GM19193 (cell line): ENCODE results near the gene CHERP.

Experiments used
- POLR2A ChIP-seq: IDR thresholded peaks from 4 replicates; pipeline ENCODE4 v1.6.1; 2011; ENCODE audit not compliant: insufficient read depth, insufficient read length; ENCODE audit errors: extremely low read depth

Gene CHERP

DNA sequence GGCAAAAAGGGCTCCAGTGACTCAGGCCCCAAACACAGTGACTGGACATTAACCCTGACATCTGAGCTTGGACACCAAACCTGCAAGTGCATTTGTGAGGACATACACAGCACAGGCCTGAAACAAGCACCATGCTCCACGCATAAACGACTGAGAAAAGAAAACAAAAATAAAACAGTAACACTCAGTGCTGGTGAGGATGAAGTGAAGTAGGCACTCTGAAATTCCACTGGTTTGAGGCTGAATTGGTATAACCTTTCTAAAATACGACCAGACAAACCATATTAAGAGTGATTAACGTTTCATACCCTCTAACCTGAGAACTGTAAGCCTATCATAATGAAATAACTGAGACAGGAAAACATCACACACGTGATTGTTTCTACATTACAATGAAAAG lies 24.5 kb upstream of the CHERP start:
- no peak for TF ChIP-seq POLR2A

DNA sequence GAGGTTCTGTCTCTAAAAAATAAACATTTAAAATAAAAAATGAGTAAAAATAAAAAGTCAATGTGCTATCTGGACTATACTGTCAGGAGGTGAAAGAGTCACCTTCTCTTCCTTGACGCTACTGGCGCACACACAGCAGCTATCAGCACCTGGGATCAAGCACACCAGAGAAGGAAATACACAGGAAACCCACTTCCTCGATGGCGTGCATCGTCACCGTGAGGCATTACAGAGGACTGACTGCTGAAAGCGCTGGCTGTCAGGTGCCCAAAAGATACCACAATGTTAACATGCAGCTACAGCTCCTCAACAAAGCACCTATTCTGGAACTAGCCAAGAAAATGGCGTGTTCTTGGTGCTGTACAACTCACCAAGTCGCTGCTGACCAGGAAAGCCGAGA lies 23.9 kb upstream of the CHERP start:
- no peak for TF ChIP-seq POLR2A

DNA sequence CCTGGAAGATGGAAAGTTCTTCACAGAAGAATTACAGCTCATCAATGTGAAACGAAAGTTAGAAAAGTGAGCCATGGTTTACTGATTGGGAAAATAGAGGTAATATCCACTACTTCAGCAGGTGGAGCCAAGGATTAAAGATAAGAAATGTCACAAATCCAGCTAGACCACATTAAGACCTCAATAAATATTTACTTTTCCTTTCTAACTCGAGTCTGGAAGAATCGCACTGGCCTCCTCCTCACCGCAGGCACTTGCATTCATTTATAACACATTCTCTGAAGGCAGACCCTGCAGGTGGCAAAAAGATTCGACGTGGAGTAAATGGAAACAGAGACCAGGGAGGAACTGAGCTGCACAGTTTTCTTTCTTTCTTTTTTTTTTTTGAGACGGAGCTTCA lies 22.6 kb upstream of the CHERP start:
- TF ChIP-seq POLR2A, result no peak

DNA sequence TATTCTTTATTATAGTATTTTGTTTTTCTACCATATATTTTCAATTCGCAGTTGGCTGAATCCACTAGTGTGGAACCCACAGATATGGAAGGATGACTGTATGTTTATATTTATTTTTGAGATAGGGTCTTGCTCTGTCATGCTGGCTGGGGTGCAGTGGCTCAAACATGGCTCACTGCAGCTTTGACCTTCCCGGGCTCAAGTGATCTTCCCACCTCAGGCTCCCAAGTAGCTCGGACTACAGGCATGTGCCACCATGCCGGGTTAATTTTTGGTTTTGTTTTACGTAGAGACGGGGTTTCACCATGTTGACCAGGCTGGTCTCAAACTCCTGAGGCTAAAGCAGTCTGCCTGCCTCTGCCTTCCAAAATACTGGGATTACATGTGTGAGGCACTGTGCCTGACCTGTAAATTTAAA lies 20.4 kb upstream of the CHERP start:
- TF ChIP-seq POLR2A, result no peak

DNA sequence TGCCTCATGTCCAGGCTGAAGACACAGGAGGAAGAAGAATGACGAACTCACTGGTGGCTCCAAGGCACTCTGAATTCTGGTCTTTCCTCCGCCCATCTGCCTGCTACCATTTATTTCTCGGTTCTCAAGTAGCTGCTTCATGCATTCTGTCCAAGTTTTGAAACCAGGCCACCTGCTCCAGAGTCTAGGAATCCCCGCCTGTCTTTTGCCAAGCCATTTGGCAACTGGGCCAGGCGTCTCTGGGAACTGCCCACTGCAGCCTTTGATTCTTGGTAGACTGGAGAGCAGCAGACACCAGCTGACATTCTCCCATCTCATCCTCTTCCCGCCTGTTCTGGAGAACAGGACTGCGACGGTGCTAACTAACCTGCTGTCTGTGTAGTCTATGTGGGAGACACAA lies 19.1 kb upstream of the CHERP start:
- no peak for TF ChIP-seq POLR2A

DNA sequence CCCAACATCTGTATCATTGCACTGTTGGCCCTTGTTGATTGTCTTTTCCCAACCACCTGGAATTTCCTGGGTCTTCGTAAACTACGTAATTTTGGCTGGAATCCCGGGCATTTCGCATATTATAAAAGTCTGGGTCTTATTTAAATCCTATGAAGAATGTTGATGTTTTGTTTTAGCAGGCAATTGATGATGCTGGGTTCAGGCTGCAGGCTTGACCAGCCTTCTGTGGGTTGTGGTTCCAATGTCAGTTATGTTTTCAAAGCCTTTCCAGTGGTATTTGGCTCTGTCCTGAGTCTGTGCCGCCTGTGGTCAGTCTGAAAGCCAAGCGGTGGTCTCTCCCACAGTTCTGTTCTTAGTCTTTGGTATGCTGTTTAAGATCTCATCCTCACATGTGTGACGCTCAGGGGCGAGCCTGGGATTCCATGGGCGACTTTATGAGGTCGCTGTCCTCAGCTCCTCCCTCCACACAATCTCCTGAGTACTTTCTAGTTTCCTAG lies 17.6 kb upstream of the CHERP start:
- no peak for TF ChIP-seq POLR2A

DNA sequence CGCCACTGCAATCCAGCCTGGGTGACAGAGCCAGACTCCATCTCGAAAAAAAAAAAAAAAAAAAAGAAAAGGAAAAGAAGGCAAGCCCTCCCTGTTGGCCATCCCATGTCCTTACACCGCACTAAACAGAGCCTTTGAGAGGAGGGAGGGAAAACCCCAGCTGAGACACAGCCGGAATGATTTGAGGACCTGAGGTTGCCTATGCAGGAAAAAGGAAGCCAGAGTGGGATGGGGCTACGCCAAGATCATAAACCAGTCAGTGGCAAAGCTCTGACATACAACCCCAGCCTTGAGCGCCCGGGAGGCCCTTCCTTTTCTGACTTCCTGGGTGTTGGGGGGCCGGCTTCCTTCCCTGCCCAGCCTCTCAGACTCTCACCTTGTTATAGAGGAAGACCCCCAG lies 12.5 kb upstream of the CHERP start:
- no peak for TF ChIP-seq POLR2A

DNA sequence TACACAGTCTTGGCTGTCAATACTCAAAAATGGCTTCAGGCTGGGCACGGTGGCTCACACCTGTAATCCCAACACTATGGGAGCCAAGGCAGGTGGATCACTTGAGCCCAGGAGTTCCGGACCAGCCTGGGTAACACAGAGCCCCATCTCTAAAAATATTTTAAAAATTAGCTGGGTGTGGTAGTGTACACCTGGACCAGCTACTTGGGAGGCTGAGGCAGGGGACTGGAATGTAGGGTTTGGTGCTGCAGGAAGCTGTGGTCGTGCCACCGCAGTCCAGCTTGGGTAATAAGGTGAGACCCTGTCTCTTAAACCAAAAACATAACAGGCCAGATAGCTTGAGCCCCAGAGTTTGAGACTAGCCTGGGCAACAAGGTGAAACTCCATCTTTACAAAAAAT lies 6.7 kb upstream of the CHERP start:
- no peak for TF ChIP-seq POLR2A

DNA sequence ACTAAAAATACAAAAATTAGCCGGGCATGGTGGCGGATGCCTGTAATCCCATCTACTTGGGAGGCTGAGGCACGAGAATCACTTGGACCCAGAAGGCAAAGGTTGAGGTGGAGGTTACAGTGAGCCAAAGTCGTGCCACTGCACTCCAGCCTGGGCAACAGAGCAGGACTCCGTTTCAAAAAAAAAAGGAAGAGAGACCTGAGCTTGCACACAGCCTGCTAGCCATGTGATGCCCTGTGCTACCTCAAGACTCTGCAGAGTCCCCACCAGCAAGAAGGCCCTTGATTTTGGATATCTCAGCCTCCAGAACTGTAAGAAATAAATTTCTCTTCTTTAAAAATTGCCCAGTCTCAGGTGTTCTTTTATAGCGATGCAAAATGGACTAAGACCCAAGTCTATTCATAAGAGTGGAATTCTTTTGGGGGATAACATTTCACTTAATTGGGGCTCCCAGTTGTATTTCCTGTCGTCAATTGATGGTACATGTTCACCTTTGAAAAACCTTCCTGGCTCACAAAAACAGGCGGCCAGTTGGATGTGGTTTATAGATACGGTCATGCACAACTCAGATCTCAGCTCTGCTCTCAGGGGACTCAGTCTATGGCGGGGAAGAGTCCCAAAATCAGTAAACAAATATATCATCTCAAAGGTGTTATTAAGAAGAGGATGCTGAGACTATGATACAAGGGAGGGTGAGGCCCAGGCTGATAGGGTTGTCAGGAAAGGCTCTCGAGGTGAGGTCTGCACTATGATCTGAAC lies 2.4 kb upstream of the CHERP start:
- TF ChIP-seq POLR2A, result no peak

DNA sequence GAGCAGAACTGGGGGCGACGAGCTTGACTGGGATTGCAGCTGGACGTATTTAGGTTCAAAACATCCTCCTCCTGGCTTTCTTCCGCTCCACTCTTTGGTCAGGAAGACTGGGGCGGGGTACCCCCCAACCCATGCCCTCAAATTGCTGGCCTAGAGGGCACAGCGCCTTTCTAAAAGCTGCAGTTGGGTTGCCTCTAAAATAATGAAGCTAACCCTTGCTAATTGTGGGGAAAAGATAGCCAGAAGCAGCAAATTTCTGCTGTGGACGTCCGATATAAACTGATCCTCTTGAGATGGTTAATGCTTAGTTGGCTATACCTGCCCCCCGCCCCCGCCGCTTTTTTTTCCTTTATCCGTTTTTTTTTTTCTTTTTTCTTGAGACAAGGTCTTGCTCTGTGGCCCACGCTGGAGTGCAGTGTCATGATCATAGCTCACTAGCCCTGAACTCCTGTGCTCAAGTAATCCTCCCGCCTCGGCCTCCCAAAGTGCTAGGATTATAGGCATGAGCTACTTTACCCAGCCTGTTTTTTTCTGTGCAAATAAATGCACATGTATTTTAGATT lies 754 bp upstream of the CHERP start:
- no peak for TF ChIP-seq POLR2A

DNA sequence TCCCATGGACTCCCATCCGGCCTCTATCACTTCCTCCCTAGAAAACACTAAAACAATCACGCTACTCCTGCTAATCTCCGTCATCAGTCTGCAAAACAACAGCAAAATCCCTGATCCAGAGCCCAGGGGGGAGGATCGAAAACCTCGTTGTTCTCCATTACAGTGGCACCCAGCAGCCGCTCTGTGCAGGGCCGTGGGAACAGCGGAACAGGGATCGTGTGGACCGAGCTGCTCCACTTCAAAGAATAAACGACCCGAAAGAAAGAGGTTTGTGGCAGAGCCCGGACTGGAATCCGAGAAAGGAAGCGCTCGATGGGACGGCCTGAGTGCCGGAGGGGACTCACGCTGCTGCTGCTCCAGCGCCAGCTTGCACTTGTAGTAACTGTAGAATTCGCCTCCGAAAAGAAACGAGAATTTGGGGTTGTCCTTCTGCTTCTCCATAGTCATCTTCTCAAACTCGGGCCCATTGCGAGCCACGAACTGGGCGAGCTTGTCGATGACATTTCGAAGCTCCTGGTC lies 652 bp downstream of the CHERP start:
- no peak for TF ChIP-seq POLR2A

DNA sequence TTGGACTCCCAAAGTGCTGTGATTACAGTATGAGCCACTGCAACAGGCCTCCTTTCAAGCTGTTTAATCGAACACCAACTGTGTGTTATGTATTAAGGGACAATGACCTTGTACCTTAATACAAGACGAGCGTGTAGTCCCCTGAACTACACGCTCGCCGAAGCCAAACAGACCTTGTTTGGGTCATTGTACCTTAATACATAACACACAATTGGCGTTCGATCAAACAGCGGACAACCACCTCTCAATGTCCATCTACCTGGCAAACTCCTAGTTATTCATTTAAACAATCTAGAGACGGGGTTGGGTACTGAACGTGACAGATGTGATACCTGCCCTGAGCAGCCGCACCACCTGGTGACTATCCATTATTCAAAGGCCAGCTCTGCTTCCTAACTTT lies 1.3 kb downstream of the CHERP start:
- no peak for TF ChIP-seq POLR2A

DNA sequence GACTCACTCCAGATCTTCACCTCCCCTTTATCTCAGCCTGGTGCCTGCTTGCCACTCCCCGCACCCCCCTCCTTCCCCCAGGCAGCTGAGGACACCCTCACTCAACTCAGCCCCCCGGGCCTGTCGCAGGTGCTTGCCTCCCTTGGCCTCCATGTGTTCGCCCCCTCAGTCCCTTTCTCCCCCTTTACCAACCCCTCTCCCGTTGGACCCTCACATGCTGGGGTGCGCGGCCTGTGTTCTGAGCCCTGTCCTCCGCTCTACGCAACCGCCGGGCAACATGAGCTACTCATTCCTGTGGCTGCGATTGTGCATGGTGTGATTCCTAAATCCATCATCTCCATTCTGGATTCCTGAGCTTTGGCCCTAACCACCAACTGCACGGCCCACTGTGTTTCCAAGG lies 5.1 kb downstream of the CHERP start:
- TF ChIP-seq POLR2A, result no peak

DNA sequence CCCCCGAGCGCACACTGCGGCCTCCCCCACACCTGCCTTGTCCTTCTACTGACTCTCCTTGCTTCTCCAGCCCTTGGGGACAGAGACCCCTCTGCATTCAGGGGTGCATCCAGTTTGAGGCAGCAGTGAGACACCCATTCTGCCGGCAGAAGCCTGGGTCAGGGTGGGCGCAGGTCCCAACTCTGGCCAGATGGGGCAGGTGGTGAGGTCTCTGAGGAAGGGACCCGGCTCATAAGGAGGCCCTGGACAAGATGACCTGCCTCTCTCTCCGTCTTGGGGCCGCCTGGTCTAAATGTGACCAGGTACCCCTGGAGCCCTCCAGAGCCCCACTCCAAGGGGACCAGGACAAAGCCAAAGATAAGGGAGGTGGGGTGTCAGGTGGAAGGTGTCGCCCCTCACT lies 6.1 kb downstream of the CHERP start:
- no peak for TF ChIP-seq POLR2A

DNA sequence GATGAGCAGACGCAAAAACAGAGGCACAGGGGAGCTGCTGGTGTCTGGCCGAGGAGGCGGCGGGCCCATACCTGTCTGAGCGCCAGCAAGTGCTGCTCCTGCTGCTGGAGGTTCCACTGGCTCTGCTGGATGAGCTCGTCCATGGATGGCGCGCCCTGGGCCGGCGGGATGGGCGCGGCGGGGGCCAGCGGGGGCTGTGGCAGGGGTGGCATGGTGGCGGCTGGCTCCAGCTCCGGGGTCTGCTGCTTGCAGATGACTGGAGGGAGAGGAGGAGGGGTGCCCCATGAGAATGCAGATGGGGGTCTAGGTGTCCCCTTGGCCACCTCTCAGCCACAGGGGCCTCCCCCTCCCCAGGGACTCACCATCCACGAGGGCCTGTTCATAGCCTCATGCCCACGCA lies 6.9 kb downstream of the CHERP start:
- no peak for TF ChIP-seq POLR2A
